WTC11 (cell line): ENCODE data around the gene SUPT20H.

Experiments
- FOXK1 ChIP-seq: sonication (generic); formaldehyde crosslinking; IDR thresholded peaks from 2 replicates; pipeline ENCODE4 v1.8.0; 2022; ENCODE audit warnings: mild to moderate bottlenecking, moderate library complexity, missing genetic modification reagents
- SMAD4 ChIP-seq: sonication (generic); formaldehyde crosslinking; IDR thresholded peaks from 2 replicates; pipeline ENCODE4 v1.8.0; 2022; ENCODE audit warnings: mild to moderate bottlenecking, missing genetic modification reagents
- ZNF423 ChIP-seq: fragments of 250-450 bp; sonication (Bioruptor Pico); IDR thresholded peaks from 2 replicates; pipeline ENCODE4 v2.1.2; 2022; ENCODE audit warnings: mild to moderate bottlenecking, moderate library complexity
- TF ChIP-seq, protein P1 (sequence below): sonication (generic); formaldehyde crosslinking; IDR thresholded peaks from 2 replicates; pipeline ENCODE4 v1.8.1; 2023; ENCODE audit warnings: mild to moderate bottlenecking, moderate library complexity, missing genetic modification reagents

DNA sequence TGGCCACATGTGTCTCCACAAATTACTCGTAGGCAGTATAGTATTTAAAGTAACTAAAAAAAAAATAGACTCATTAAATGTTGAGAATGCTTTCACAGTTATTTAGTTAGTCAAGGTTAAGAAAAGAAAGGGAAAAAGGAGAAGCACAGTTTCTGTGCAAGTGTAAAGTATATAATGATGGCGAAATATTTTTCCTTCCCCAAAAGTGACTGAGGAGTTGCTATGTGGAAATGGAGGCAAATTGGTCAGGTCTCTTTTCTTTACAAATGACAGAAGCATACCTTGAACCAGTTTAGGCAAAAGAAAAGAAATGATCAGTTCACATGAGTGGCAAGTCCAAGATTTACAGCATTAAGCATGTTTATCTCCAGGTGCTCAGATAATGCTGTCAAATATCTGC is 28.0 kb upstream of the SUPT20H start:
- TF ChIP-seq ZNF423 (CRISPR knock-in tag) (no peak), SMAD4 (CRISPR knock-in tag) (no peak), FOXK1 (CRISPR knock-in tag) (no peak)
- TF ChIP-seq, protein P1, sequence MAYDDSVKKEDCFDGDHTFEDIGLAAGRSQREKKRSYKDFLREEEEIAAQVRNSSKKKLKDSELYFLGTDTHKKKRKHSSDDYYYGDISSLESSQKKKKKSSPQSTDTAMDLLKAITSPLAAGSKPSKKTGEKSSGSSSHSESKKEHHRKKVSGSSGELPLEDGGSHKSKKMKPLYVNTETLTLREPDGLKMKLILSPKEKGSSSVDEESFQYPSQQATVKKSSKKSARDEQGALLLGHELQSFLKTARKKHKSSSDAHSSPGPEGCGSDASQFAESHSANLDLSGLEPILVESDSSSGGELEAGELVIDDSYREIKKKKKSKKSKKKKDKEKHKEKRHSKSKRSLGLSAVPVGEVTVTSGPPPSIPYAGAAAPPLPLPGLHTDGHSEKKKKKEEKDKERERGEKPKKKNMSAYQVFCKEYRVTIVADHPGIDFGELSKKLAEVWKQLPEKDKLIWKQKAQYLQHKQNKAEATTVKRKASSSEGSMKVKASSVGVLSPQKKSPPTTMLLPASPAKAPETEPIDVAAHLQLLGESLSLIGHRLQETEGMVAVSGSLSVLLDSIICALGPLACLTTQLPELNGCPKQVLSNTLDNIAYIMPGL (CRISPR knock-in tag): no peak
